A673 (cell line): ENCODE results near the gene POLG2.

Experiments used
- EZH2 ChIP-seq: fragments of 200-600 bp; sonication (generic); IDR thresholded peaks from 2 replicates; pipeline ENCODE4 v1.6.1; 2017; ENCODE audit warnings: borderline replicate concordance, low read depth, mild to moderate bottlenecking, mixed read lengths, antibody characterized with exemption, low read length; ENCODE audit not compliant: poor library complexity, severe bottlenecking
- TF ChIP-seq, protein P1 (sequence below): fragments of 300-800, 200-600 bp; sonication (generic); conservative IDR thresholded peaks from 2 replicates; pipeline ENCODE4 v1.5.1; 2017; ENCODE audit warnings: low read depth, mild to moderate bottlenecking, antibody characterized with exemption, low read length, moderate library complexity, mixed read lengths

GRCh38 chr17:64496348-64496785 is 487 bp downstream of the POLG2 start:
- TF ChIP-seq, protein P1, sequence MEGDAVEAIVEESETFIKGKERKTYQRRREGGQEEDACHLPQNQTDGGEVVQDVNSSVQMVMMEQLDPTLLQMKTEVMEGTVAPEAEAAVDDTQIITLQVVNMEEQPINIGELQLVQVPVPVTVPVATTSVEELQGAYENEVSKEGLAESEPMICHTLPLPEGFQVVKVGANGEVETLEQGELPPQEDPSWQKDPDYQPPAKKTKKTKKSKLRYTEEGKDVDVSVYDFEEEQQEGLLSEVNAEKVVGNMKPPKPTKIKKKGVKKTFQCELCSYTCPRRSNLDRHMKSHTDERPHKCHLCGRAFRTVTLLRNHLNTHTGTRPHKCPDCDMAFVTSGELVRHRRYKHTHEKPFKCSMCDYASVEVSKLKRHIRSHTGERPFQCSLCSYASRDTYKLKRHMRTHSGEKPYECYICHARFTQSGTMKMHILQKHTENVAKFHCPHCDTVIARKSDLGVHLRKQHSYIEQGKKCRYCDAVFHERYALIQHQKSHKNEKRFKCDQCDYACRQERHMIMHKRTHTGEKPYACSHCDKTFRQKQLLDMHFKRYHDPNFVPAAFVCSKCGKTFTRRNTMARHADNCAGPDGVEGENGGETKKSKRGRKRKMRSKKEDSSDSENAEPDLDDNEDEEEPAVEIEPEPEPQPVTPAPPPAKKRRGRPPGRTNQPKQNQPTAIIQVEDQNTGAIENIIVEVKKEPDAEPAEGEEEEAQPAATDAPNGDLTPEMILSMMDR = no peak
- no peak for TF ChIP-seq EZH2
